ENCODE data around the gene FBXL3.
"Not testable (repeated sequence)": the region's sequence is repeated elsewhere in the genome, so short reads cannot be mapped to it uniquely, and the experiment has no call there.

The FBXL3 gene

GRCh38 chr13:77013853-77014542, 13.0 kb downstream of the FBXL3 start:
- H3K27ac ChIP-seq: no peak overlapping the region
- TF ChIP-seq, protein P1, sequence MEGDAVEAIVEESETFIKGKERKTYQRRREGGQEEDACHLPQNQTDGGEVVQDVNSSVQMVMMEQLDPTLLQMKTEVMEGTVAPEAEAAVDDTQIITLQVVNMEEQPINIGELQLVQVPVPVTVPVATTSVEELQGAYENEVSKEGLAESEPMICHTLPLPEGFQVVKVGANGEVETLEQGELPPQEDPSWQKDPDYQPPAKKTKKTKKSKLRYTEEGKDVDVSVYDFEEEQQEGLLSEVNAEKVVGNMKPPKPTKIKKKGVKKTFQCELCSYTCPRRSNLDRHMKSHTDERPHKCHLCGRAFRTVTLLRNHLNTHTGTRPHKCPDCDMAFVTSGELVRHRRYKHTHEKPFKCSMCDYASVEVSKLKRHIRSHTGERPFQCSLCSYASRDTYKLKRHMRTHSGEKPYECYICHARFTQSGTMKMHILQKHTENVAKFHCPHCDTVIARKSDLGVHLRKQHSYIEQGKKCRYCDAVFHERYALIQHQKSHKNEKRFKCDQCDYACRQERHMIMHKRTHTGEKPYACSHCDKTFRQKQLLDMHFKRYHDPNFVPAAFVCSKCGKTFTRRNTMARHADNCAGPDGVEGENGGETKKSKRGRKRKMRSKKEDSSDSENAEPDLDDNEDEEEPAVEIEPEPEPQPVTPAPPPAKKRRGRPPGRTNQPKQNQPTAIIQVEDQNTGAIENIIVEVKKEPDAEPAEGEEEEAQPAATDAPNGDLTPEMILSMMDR (conservative IDR thresholded peaks at IDR 0.05): no peak
- TF ChIP-seq ZFX (IDR thresholded peaks at IDR 0.05): no peak

GRCh38 chr13:77009719-77010118, 17.2 kb downstream of the FBXL3 start:
- H3K27ac ChIP-seq: not testable (repeated sequence)

DNA sequence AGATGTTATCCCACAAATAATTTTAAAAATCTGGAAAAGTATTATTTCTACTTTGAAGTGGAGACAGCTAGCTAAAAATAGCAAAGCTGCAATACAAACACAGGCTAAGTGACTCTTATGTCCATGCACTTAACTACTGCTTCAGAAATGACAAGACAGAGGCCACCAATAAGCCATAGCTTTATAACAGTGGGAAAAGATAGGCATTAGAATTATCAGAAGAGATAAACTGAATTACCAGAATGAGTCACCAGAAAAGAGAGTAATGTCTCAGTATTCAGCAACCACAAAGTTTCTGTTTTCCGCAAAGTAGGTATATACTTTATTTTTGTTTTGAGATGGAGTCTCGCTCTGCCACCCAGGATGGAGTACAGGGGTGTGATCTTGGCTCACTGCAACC, 17.9 kb downstream of the FBXL3 start:
- no peak for TF ChIP-seq ZFX (IDR thresholded peaks at IDR 0.05)
- TF ChIP-seq, protein P1 (conservative IDR thresholded peaks at IDR 0.05): no peak
- H3K27ac ChIP-seq: no peak overlapping the region

- H3K27ac ChIP-seq: not testable (repeated sequence)
Measured at GRCh38 chr13:77008337-77008736, 18.6 kb downstream of the FBXL3 start.

DNA sequence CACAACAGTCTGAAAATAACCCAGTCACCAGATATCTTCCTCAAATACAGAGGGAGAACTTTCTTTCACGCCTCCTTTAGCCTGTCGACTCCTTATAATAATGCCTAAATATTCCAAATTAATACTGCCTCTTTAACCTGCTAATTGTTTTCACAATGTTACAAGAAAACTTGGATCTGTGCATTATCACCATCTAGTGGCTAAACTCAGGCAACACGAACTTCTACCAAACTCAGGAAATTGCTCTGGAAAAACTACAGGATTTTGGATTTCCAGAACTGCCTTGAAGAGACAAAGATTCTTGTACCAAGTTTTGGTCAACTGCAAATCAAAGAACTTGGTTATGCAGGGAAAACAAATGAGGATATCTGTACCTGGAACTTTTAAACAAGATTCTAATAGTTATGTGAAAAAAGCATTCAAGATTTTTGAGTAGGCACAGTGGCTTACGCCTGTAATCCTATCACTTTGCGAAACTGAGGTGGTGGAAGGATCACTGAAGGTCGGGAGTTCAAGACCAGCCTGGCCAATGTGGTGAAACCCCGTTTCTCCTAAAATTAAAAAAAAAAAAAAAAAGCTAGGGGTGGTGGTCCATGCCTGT, 24.3 kb downstream of the FBXL3 start:
- no peak for TF ChIP-seq ZFX (IDR thresholded peaks at IDR 0.05)
- TF ChIP-seq, protein P1 (conservative IDR thresholded peaks at IDR 0.05): peak; percentile 82

GRCh38 chr13:77001963-77002587, 24.9 kb downstream of the FBXL3 start:
- TF ChIP-seq, protein P1 (conservative IDR thresholded peaks at IDR 0.05): no peak
- no peak for TF ChIP-seq ZFX (IDR thresholded peaks at IDR 0.05)
- peak overlapping the region; percentile 37; the same call in 1 of the 2 replicates for H3K27ac ChIP-seq

More for the DNA sequence above, 24.3 kb downstream of the FBXL3 start:
- H3K27ac ChIP-seq: no peak overlapping the region

DNA sequence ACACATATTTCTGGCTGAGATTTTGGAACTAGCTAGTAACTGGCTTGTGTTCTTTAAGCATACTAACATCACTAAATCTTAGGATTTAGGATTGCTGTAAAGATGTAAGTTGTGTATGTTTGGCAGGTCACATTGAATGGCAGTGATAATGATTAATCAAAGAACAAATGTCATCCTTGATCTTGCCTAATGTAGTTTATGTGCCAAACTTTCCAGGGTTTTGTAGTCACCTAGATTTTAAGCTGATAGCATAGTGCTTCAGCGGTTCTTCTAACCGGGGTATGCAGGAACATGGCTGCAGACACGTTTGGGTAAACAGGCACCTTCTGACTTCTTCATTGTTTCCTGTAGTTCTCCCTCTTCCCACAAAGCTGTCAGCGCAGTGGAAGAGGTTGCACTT, 25.4 kb downstream of the FBXL3 start:
- no peak for TF ChIP-seq ZFX (IDR thresholded peaks at IDR 0.05)
- TF ChIP-seq, protein P1 (conservative IDR thresholded peaks at IDR 0.05): no peak
- H3K27ac ChIP-seq: peak overlapping the region; percentile 37; the same call in 1 of the 2 replicates

DNA sequence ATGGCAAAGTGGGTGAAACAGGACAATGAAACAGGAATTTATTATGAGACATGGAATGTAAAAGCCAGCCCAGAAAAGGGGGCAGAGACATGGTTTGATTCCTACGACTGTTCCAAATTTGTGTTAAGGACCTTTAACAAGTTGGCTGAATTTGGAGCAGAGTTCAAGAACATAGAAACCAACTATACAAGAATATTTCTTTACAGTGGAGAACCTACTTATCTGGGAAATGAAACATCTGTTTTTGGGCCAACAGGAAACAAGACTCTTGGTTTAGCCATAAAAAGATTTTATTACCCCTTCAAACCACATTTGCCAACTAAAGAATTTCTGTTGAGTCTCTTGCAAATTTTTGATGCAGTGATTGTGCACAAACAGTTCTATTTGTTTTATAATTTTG, 26.5 kb downstream of the FBXL3 start:
- TF ChIP-seq ZFX (IDR thresholded peaks at IDR 0.05): no peak
- TF ChIP-seq, protein P1 (conservative IDR thresholded peaks at IDR 0.05): no peak
- peak overlapping the region; percentile 80 for H3K27ac ChIP-seq

All from C4-2B (cell line).